ENCODE measurements around the gene GAPVD1.

- TF ChIP-seq CTCF (IDR thresholded peaks at IDR 0.05), result no peak
- no peak for TF ChIP-seq POLR2A (IDR thresholded peaks at IDR 0.05)
- no peak for TF ChIP-seq POLR2AphosphoS5 (IDR thresholded peaks at IDR 0.05)
Observed at GRCh38 chr9:125233678-125234077, 27.9 kb upstream of the GAPVD1 start.
